A673 (cell line): ENCODE data around the gene ICAM3.

Experiments used
- EZH2 ChIP-seq: fragments of 200-600 bp; sonication (generic); IDR thresholded peaks from 2 replicates; pipeline ENCODE4 v1.6.1; 2017; ENCODE audit warnings: borderline replicate concordance, low read depth, mild to moderate bottlenecking, mixed read lengths, antibody characterized with exemption, low read length; ENCODE audit not compliant: poor library complexity, severe bottlenecking
- TF ChIP-seq, protein P1 (sequence below): fragments of 300-800, 200-600 bp; sonication (generic); conservative IDR thresholded peaks from 2 replicates; pipeline ENCODE4 v1.5.1; 2017; ENCODE audit warnings: low read depth, mild to moderate bottlenecking, antibody characterized with exemption, low read length, moderate library complexity, mixed read lengths

DNA sequence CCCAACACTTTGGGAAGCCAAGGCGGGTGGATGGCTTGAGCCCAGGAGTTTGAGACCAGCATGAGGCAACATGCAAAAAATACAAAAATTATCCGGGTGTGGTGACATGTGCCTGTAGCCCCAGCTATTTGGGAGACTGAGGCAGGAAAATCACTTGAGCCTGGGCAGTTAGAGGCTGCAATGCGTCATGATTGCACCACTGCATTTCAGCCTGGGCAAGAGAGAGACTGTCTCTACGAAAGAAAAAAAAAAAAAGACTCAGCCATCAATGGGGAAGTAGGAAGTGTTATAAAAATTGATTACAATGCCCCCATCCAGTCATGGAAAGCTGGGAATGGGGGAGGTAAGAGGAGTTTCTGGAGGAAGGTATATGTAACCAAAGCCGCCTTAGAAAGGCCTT lies 35.5 kb upstream of the ICAM3 start:
- TF ChIP-seq, protein P1, sequence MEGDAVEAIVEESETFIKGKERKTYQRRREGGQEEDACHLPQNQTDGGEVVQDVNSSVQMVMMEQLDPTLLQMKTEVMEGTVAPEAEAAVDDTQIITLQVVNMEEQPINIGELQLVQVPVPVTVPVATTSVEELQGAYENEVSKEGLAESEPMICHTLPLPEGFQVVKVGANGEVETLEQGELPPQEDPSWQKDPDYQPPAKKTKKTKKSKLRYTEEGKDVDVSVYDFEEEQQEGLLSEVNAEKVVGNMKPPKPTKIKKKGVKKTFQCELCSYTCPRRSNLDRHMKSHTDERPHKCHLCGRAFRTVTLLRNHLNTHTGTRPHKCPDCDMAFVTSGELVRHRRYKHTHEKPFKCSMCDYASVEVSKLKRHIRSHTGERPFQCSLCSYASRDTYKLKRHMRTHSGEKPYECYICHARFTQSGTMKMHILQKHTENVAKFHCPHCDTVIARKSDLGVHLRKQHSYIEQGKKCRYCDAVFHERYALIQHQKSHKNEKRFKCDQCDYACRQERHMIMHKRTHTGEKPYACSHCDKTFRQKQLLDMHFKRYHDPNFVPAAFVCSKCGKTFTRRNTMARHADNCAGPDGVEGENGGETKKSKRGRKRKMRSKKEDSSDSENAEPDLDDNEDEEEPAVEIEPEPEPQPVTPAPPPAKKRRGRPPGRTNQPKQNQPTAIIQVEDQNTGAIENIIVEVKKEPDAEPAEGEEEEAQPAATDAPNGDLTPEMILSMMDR = no peak
- TF ChIP-seq EZH2 = no peak
